Frontal cortex (tissue), 4 donors: ENCODE data around the gene ENTPD6. TPM values are rescaled to one million over a fixed set of nuclear protein-coding genes. Genes with fewer than 3 reads are reported as not detected.

Experiments
- DNase-seq, 2 donors: peaks; one replicate each; pipeline ENCODE4 v3.0.0; 2012; ENCODE audit warnings: low spot score in 2 of 2
- FAIRE-seq: peaks from 2 replicates; lab custom pipeline; 2012; peaks lifted over from hg19 to GRCh38; lab: Jason Lieb, UNC
- small RNA-seq: library from RNA; depleted of rRNA; stranded (forward); fragments of <200 nt; gene quantifications from one replicate; pipeline ENCODE3, GENCODE V24; 2014
- total RNA-seq: library from RNA; depleted of rRNA; stranded (reverse); fragments of >200 nt; gene quantifications from one replicate; pipeline ENCODE4 v1.2.3, GENCODE V29; 2014
- donor health status: control.
- donor health status: control.
- donor health status: control.

ENTPD6 gene
- total RNA-seq, 1 donor from 2014 or later: 48.5 TPM

DNA sequence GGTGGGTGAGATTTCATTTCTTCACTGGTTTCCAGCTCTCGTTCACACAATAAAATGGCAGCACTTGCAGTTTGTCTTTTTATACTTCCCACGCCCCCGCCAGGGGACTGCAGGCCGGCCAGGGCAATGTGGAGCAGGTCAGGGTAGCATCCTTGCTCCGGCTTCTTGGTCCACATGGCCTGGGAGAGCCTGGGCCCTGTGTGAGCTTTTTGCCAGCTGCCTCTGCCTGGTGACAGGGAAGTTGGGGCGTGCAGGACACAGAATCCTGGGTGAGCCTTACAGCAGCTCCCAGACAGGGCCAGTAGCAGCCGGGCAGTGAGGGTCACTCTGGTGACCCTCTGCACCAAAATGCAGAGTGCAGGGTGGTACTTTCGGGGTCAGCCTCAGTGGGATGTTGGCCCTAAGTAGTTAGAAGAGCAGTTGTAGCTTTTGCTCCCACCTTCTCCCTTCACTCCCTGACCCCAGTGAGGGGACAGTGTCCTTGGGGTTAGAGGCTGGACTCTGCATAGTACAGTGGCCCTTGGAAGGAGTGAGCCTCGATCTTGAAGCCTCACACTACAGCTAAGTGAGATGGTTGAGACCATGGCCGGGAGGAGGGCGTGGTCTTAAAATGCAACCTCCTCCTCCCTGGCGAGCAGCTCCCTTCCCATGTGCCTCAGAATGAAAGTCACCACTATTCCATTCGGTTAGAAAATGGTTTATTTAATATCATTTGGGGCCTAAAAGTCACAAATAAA is 76.1 kb downstream of the ENTPD6 start:
- no peak for DNase-seq
- FAIRE-seq: no peak

DNA sequence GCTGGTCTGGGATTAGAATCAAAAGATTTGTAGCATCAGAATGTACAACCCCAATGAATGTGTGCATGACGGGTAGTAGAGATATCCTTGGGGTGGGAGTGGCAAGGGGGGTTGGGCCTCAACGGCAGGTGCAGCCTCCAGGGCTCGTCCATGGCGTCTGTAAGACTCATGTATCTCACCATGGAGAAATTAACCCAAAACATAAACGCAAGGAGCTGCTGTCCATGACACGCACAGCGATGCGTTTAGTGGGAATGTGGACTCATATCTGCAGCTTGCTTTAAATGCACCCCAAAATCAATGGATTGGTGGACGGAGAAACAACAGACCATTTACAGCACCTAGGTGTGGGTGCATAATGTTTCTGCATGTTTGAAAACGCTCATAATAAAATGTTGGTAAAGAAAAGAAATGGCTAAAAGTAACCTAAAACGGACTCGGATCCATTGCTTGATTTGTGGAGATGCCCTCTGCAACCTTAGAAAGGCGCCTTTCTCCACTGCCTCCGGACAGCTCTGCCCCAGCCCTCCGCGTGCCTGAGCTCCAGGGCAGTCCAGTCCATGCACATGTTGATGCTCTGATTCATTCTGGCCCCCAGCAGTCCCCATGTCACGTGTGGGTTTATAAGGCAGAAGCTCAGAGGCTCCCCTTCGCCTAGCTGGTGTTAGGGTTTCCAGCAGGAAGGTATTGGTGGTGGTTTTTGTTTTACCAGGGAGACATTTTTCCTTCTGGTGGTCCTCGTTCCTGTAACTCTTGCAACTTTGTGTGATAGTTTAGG is 76.9 kb downstream of the ENTPD6 start:
- no peak for DNase-seq

DNA sequence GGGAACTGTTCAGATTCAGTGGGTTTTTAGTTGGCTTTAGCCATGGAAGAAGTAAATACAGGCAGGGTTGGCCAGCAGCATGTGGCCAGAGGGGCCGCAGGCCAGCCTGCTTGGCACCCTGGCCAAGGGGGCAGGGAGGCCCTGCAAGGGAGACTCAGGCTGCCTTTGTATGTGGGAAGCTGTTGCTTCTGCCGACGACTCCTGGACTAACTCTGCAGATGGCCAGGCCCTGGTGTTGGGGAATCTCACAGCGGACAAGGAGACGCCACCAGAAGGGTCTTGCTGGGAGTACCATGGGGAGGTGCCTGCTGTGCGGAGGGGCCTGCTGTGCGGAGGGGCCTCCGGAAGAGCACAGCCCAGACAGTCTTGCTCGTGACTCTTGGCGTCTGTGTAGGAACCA is 77.5 kb downstream of the ENTPD6 start:
- DNase-seq (no peak), FAIRE-seq (no peak)

More for the DNA sequence above, 76.9 kb downstream of the ENTPD6 start:
- FAIRE-seq: no peak

DNA sequence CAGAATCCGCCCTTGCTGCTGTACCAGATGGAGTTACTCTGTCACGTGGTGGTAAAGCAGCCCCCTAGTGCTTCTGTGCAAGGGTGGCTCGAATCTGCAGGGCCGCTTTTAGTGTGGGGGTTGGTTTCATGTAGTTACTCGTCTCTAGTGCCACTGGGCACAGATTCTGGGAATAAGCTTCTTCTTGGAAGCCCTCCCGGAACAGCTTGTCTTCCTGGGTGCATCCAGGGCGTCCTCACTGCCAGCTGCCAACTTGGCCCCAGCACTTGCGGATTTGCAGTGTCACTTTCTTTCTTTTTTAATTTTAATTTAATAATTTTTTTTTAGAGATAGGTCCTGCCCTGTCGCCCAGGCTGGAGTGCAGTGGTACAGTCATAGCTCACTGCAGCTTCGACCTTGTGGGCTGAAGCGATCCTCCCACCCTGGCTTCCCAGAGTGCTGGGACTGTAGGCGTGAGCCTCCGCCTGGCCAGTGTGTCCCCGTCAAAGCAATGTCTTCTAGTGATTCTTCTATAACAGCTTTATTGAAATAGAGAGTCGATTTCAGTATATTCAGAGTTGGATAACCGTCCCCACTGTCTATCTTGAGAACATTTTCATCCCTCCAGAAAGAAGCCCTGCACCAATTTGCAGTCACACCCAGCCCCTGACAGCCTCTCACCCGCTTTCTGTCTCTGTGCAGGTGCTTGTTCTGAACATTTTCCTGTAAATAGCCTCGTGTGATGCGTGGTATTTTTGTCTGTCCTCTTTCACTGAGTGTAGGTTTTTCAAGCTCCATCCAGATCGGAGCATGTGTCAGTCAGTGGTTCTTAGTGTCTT is 78.2 kb downstream of the ENTPD6 start:
- no peak for FAIRE-seq

DNA sequence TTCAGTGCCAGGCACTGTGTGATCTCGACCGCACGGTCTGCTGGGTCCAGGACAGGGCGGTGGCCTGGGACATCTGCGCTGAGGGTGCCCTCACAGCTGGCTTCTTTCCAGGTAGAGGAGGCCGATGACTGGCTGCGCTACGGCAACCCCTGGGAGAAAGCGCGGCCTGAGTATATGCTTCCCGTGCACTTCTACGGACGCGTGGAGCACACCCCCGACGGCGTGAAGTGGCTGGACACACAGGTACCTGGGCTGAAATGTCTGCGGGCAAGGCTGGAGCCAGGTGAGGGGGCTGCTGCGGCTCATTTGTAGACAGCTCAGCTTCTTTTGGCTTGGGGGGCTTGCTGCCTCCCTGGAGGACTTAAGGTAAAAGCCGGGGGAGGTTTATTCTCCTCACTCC is 79.0 kb downstream of the ENTPD6 start:
- no peak for FAIRE-seq
- no peak for DNase-seq

More for the DNA sequence above, 78.2 kb downstream of the ENTPD6 start:
- DNase-seq: no peak

DNA sequence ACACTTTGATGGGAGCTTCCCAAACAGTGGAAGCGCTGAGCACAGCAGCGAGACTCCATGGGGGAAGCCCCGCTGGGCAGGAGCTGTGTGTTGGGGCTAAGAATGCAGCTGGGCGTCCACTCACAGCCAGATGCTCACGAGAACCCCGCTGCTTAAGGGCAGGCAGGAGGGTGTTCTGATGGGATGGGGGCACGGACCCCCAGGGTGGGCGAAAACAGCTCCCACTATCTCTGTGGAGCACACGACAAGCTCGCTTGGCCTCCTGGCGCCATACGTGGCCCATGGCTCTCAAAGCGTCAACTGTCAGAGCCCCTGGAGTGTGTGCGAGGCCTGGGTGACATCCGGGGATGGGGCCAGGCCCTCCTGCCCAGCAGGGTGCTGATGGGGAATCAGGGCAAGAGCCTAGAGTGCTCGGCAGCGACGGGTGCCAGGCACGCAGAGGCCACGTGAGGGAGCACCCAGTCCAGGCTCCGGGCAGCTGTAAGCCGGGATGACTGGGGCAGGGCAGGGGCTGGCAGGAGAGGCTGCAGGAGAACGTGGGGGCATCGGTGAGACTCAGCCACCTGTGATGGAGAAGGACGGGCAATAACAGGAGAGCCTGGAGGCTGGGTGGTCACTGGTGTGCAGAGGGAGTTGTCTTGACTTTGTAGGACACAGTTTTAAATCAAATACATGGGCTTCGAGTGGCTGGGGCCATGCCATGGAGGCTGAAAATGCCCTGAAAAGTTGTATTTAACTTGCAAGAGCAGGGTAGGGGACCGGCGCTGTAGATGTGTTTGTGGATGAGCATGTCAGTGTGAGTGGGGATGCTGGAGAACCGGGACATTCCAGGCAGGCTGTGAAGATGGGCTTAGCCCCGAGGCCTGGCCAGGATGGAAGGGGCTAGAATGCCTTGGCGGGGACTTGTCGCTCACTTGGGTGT is 79.6 kb downstream of the ENTPD6 start:
- DNase-seq (no peak), FAIRE-seq (no peak)

DNA sequence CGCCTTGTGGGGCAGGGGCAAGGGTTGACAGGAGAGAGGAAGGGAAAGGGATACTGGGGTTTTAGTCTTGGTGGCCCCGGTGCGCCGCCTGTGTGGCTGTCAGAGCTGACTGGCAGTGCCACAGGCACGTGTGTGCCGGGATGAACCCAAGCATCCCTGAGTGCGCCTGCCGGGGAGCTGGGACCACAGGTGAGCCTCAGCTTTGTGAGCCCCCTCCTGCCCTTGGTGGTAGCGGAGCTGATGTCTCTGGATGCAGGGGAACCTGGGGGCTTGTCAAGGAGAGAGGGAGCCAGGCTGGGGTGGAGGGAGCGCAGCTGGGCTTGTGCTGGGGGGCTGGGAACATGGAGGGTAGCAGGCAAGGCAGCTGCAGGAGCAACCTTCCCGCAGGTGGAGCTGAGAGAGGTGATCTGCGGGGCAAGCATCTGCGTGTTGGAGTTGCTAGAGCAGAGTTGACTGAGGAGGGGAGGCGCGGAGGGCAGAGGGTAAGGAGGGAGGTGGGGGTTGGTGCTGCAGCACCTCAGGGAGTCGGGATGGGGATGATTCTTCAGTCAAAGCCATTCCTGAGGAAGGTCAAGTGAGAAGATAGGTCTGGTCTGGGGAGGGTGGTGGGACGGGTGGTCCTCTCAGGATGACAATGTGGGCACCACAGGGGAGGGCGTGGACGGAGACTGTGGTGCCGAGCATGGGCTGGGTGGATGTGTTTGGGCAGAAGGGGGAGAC is 80.5 kb downstream of the ENTPD6 start:
- FAIRE-seq (no peak), DNase-seq (no peak)

Small RNA genes lying within 50 kb of the gene (small RNA-seq; reads per million reads assigned to genes)
- gene AL035252.4: not detected
- not detected for gene AL121772.2
- gene RF00019: not detected

Other genes with a start within 250 kb of the ENTPD6 start
- gene CST7, start 246.4 kb upstream of the ENTPD6 start, total RNA-seq: not detected
- 73.4 TPM for gene APMAP, start 203.0 kb upstream of the ENTPD6 start, total RNA-seq
- 3.7 TPM for gene ACSS1, start 137.6 kb upstream of the ENTPD6 start, total RNA-seq
- not detected for gene VSX1, start 113.6 kb upstream of the ENTPD6 start, total RNA-seq
- 66.0 TPM for gene PYGB, start 52.4 kb downstream of the ENTPD6 start, total RNA-seq
- 42.8 TPM for gene ABHD12, start 195.1 kb downstream of the ENTPD6 start, total RNA-seq
- 9.8 TPM for gene GINS1, start 212.0 kb downstream of the ENTPD6 start, total RNA-seq